Stimulated activated CD8-positive, alpha-beta memory T cell treated with anti-CD3 and anti-CD28 coated beads, Interleukin-4, amount 100 ng/mL, for 1 hour (primary cell): Measurements from ENCODE around the gene DCAKD.

ENCODE experiments used
- DNase-seq, 2 donors: peaks; one replicate each; pipeline ENCODE4 v3.0.0-alpha.2; 2020; ENCODE audit warnings: low read depth in 2 of 2, low spot score in 1 of 2

Gene DCAKD

DNA sequence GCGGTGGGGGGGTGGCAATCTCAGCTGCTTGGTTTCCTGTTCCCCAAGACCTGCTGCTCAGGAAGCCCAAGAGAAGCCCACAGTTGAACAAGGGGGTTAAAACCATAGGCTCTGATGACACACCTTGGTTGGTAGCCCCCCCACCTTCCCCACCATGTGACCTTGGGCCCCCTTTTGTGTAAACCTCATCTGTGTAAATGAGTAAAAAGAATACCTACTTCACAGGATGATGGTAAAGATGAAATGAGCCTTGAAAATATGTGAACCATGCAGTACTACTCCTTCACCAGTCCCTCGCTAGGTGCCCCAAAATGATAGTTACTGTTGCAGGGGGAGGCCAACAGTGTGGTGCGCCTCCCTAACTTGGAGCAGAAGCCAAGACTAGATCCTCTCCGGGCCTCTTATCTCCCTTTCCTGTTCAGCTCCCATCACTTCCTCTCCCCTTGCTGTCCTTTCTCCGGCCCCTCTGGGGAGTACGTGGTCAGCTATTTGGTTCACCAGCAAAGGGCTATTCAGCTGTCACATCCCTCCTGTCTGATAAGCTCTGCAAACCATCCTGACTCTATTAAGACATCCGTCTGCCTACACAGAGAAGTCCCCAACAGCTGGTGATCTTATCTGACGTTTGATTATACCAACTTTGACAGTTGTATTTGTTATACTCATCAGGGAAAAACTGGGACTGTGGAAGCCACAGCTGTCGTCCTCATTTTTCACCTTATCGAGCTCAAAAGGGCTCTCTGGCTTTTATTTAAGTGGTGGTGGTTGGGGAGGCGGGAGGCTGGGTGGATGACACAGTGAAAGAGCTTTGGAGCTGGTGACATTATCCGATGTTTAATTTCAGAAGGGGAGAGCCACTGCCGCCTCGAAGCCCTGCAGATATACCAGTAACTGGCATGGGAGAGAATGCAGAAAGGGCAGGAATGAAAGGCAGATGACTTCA lies 19.9 kb downstream of the DCAKD start:
- DNase-seq, result no peak

DNA sequence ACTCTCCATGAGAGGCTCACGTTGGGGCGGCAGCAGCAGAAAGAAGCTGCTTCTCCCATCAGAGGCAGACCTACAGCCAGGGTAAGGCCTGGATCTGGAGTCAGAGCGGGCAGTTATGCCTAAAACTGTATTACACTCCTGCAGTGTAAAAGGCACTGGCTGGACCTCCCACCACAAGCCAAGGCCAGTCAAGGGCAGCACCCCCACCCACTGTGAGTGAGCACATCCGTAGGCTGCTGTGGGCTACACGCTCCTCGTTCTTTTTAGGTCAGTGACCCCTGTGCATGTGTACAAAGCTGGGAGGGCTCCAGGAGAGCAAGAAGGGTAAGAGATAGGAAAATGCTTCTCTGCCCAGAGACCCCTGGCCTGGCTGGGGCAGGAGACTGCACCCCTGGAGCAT lies 20.7 kb downstream of the DCAKD start:
- DNase-seq, result no peak

DNA sequence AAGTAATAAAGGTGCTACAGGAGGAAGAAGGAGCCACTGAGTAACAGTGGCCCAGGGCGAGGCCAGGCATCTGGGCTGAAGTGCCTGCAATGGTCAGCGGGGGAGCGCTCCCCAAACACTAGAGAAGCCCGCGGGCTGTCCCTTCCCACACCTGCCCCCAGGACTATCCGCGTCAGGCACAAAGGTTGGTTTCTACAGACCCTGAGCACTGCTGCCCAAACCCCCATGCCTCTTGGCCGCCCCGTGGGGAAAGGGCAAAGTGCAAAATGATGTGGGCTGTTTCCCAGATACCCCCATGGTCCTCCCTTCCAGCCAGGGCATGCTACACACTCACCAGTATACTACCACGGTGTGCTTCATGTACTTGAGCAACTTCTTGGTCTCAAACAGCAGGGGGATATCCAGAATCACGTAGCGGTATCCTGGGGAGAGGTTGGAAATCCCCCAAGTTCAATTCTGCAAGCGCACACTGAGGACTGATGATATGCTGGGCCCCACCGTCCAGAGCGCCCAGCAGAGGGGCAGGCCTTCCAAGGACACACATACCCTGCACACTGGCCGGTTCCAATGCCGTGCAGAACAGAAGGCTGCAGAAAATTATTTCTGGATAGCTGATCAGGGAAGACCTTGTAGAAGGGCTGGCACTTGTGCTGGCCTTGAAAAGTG lies 21.5 kb downstream of the DCAKD start:
- no peak for DNase-seq

DNA sequence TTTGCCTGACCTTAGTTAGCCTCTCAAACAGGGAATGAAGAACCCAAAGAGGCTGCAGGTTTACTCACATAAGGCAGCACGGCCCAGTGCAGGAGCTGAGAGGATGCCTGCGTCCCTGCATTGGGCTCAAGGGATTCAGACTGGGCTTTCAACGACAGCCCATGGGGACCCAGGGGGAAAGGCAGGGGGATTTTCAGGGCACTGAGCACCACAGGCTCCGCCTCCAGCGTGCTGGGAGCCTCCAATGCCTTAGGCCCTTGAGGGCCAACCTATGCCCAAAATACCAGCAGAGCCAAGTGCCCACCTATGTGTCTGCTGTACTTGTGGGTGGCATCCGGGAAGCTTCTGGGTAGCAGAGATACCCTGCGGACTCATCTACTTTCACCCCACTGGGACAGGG lies 22.3 kb downstream of the DCAKD start:
- DNase-seq, result no peak

DNA sequence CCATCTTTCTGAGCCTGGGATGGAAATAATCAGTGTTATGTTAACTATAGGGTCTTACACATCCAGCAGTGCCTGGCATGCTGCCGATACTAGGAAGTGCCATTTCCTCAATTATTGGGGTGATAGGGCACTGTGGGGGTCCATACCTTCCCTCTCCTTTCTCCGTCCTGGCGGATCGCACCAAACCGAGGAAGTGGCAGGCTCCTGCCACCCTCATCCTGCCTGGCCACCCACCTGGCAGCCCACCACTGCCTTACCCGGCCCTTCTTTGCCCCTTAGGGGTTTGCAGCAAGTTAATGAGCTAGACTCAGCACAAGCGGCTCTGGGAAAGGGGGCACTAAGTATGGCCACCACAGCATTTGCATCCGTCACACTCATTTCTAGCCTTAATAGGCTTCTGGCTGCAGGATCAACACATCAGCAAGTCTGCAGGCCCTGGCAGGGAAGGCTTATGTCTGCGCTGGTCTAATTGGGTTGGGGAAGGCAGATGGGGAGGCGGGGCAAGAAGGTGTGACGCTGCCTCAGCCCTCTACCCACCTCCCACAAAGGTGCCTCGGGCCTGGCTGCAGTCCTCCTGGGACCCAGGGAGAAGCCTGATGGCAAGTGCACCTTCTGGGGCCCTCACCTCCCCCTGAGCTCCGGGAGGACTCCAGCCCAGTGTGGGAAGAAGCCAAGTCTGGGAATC lies 28.6 kb downstream of the DCAKD start:
- no peak for DNase-seq

DNA sequence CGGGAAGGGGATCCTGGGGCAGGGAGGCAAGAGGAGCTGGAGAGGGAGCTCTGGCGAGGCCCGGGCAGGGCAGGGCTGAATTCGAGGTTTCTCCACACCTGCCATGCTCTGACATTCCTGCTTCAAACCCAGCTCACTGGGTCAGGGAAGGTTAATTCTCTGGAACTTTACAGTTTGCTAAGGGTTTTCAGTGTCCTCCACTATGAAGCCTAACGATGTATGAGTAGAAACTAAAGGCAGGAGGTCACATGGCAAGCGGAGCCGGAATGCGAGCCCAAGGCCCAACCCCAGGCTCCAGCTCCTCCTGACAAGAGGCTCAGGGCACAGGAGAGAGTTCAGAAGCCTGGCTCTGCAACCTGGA lies 29.2 kb downstream of the DCAKD start:
- DNase-seq, result no peak

DNA sequence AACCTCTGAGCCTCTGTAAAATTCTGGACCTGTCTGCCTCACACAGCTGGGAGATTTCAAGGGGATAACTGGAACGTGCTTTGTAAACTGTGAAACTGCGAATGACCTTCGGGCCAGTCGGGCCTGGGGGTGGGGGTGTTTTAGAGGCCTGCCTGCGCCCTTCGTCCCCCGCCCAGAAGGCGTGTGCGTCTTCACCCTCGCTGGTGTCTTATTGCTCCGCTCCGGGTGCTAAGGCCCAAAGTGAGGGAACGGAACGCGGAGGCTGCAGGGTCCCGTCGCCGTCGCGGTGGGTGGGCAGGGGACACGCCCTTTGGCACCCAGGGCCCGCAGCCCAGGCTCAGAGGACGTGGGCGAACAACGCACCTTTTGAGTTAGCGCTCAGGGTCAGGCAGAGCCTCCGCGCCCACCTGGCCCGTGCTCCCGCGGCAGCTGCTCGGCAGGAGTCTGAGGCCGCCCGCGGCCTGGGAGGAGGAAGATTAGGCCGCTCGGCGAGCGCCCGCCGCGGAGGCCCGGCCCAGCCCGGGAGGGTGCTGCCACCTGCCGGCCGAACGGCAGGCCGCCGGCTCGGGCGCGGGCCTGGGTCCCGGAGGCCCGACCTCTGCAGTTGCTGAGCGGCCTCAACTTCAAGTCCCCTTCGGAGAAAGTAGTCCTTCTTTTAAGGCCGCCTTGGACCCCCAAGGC lies 29.7 kb downstream of the DCAKD start:
- DNase-seq, result peak in 1 of 2 donors; percentile 31

DNA sequence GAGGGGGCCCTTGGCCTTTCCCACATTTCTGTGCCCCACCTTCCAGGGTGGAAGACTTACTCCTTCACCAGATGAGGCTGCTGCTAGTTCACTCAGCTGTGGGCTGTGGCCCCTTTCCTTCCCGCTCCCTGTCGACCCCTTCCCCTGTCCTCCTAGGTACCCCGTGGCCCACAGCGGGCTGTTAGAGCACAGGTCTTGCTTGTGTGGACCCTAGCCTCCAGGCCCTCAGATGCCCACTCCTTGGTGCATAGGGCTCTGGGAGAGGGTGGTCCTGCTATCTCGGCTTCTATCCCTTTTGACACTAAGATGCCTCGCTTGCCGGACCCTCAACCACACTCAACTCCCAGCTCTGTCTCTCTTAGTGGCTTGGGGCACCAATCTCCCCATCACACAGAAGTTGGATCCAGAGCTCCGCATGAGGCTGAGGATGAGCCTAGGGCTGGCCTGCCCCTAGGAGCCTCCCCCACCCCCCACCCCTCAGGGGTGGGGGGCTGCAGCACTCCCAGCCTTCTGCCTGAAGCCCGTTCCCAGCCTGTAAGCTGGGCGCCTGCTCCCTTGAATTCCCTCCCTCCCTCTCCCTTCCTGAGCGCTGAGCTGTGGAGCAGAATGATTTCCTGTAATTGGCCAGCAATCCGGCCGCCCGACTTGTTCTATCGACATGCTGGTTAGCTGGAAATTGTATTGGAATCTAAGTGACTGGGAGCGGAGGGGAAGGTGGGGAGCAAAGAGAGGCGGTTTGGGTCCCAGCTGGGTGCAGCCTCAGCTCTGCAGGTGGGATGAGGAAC lies 30.9 kb downstream of the DCAKD start:
- DNase-seq, result no peak

DNA sequence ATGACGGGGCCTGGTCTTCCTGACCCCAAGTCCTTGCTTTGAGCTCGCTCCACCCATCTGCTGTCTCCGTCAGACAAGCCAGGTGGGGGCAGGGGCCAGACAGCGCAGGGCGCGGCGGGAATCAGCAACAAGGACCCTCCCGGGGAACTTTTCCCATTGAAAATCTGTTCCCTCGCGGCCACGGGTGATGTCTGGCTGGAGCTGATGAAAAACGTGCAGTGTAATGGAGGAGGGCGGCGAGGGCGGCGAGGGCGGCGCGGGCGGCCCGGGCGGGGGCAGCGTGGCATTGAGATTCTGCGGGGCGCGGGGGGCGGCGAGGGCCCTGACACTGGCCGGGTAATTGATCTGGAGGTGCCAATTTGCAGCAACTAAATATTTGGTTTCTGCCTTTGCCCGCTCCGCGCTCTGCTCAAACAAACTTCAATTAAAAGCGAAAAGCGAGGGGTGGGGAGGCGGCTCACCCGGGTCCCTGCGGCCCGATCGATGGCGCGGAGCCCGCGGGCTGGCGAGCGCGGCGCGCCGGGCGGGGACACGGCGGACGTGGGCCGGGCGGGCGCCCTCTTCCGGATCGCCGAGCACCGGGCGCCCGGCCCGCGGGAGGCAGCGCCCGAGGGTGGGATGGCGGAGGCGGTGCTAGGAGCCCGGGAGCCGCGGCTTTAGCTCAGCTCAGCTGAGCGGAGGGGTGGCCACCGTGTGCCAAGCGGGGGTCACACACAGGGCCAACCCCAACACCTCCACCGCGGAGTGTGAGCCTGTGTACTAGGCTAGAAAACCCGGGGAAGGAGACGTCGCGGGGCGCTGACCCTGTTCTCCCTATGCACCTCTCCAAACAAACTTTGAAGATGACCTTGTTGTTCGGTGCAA lies 32.4 kb downstream of the DCAKD start:
- DNase-seq, result no peak

DNA sequence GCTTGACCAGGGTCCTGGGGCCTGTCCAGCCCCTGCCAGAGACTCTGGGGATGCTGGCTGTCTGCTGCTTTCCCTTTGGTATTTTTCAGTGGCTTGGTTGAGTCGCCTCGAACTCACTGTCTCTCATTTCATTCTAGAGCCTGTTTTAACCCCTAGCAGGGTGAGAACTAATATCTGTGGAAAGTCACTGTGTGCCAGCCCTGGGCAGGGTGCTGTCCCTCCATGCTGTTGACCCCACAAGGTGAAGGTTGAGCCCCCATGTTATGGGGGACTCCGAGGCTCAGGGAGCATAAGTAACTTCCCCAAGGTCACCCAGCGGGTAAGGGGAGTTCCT lies 33.0 kb downstream of the DCAKD start:
- no peak for DNase-seq

DNA sequence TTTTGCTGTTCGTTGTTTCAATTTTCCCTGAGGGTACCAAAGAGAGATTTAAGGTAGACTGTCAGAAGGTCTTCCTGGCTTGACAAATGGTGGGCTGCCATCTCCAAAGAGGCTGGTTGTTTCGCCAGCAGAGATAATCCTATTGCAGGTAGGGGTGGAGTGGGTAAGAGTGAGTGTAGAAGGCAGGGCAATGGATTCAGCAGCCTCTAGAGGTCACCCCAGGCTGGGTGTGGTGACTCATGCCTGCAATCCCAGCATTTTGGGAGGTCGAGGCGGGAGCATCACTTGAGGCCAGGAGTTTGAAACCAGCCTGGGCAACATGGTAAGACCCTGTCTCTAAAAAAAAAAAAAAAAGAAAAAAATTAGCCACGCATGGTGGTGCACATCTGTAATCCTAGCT lies 34.6 kb downstream of the DCAKD start:
- no peak for DNase-seq

DNA sequence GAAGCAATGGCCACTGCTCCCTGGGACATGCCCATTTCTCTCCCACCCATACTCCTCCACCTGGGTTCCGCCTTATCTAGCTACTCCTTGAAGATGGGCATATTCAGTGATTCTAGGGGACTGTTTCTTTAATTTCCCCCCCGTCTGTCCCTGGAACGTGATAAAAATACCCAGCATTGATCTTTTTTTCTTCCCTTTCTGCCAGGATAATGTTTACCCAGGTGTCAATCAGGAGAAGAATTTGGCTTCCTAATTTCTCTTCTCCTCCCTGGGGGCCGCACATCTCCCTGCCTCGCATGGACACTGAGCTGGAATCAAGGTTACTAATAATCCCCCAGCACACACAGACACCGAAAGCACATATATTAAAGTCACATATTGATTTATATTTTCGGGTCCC lies 35.2 kb downstream of the DCAKD start:
- DNase-seq, result no peak

DNA sequence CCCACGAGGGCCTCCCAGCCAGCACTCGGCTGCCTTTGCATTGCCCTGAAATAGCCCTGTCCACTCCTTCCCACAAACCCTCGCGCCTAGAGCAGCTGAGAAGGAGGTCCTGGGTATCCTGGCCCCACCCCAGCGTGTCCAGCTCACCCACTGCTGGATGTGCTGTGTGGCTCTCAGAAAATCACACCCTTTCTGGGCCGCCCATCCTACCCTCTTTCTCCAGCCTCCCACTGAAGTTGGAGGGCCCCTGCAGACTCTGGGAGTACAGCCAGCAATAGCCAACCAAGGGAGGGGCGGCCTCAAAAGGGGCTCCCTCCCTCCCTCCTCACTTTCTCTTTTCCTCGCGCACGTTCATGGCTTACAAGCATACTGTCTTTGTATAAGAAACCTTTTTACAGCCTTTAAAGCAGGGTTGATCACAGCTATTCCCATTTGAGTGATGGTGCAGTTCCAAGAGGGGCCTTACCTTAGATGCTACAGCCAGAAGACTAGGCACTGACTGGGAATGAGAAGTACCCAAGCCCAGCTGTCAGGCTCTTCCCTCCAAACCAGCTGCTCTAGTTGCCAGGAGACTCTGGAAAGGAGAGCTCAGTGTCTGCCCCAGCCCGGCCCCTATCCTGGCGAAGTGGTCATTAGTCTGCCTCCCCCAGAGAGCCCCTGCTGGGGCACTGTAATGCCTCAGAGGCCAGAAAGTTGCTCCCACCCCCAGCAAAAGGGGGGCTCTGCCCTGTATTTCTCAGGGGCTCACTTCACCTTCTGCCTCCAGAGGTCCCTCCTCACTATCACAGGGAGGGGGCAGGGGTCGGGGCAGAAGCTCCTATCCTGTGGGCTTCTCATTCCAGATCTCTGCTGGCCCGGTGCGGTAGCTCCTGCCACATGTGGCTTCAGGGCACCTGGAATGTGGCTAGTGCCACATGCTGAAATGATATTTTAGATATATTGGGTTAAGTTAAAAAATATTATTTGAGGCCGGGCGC lies 38.1 kb downstream of the DCAKD start:
- DNase-seq, result no peak

DNA sequence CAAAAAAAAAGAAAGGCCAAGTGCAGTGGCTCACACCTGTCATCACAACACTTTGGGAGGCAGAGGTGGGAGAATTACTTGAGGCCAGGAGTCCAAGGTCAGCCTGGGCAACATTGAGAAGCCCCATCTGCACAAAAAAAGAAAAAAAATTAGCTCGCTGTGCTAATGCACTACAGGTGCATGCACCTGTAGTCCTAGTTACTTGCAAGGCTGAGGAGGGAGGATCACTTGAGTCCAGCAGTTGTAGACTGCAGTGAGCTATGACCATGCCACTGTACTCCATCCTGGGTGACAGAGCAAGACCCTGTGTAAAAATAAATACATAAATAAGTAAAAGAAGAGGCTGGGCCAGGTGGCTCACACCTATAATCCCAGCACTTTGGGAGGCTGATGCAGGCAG lies 39.7 kb downstream of the DCAKD start:
- no peak for DNase-seq

DNA sequence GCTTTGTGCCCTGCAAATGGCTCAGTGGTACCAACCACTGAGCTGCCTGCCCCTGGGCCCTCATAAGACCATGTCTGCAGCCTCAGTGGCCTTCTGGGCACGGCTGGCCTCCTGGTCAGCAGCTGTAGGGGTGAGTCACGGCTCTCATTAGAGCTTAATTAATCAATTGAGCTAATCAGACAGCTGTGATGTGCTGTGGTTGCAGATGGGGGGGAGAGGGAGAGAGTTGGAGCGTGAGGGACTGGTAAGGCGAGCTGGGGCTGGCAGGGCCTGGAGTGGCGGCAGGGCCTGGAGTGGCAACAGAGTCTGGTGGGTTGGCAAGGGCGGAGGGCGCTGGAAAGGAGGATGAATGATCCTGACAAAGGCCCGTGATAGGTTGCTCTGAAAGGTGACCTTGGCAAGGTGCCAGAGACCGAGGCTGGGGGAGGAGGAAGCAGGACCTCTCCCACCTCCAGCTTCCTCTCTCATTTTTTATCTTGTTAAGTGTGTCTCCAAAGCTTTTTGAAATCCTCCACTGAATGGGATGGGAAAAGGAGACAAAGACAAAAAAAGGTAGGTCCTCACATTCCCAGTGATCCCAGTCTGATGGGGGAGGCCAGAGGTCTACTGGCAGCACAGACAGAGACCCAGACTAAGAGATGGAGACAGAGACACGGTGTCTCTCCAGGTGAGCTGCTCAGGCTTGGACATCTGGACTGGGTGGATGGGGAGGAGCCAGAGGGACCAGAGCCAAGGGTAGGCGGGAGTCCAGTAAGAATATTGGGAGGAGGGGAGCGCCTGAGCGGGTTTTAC lies 41.6 kb downstream of the DCAKD start:
- no peak for DNase-seq

DNA sequence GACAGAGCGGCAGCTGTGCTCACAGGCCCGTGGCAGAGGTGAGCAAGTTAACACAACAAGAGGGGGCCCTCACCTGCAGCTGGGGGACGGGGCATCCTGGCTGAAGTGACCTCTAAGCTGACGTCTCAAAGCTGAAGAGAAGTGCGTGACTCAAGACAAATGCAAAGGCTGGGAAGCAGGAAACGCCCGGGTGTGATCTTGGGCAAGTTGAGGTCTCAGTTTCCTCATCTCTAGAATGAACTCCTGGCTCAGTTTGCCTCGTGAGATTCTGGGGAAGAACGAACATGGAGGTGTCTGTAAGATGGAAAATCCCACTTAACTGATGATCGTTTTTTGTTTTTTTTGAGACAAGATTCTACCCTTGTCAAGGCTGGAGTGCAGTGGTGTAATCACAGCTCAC lies 43.2 kb downstream of the DCAKD start:
- no peak for DNase-seq

DNA sequence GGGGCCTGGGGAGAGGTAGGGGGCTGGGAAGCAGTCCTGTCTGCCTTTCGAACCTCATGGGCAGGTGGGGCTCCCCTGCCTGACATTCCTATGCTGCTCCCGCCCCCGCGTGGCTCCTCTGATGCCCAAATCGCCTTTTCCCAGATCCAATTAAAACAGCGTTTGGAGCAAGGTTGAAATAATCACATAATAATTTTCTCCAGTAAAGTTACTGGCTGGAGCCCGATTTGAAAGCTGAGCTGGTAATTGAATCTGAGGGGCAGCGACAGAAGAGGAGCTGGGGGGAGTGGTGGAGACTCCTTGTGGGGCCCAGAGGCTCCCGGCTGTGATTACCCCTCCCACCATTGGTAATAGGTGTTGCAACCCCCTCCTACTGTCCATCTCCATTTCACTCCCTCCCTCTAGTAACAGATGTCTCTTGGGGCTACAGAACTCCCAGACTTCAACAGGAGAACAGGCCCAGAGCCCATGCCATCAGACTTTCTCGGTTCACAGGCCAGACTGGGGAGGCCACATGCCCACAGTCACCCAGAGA lies 44.4 kb downstream of the DCAKD start:
- no peak for DNase-seq

DNA sequence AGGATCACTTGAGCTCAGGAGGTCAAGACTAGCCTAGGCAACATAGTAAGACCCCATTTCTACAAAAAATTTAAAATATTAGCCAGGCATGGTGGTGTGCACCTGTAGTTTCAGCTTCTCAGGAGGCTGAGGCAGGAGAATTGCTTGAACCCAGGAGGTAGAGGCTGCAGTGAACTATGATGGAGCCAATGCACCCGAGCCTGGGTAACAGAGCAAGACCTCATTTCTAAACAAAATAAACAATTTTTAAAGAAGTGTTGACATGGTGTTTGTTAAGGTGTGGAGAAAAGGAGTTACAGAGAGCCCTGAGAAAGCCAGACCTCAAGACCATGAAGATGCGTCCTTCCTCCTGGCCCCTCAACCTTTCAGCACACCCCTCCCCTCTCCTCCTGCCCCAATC lies 45.7 kb downstream of the DCAKD start:
- DNase-seq, result no peak
